ENCODE data around the gene KRTAP5-2.
"Not testable (repeated sequence)": the region's sequence is repeated elsewhere in the genome, so short reads cannot be mapped to it uniquely, and the experiment has no call there.

The KRTAP5-2 gene

GRCh38 chr11:1618231-1618630 is 20.1 kb upstream of the KRTAP5-2 start:
- no peak for DNase-seq (ENCODE audit: low read depth, low spot score)
- no peak for TF ChIP-seq CTCF (IDR thresholded peaks at IDR 0.05; ENCODE audit: low read depth, low read length)
- no peak overlapping the region for H3K4me3 ChIP-seq (ENCODE audit: low read depth, low read length)
- in situ Hi-C loops (cut with HindIII; ENCODE audit: low sequenced_read_pairs) = no loop called here

GRCh38 chr11:1608363-1608762 is 10.3 kb upstream of the KRTAP5-2 start, which contains the start of gene KRTAP5-3:
TSS of gene KRTAP5-3 (minus strand) at chr11:1608463. CDS start at chr11:1608385, 78 bp downstream.
- no peak for DNase-seq (ENCODE audit: low read depth, low spot score)
- no peak for TF ChIP-seq CTCF (IDR thresholded peaks at IDR 0.05; ENCODE audit: low read depth, low read length)
- in situ Hi-C loops (cut with HindIII; ENCODE audit: low sequenced_read_pairs) = no loop called here
- H3K4me3 ChIP-seq (ENCODE audit: low read depth, low read length) = no peak within 1 kb of the TSS

- in situ Hi-C loops (cut with HindIII; ENCODE audit: low sequenced_read_pairs) = not testable (repeated sequence)
Measured at GRCh38 chr11:1607901-1608300, 9.8 kb upstream of the KRTAP5-2 start.

GRCh38 chr11:1607156-1607845 is 9.2 kb upstream of the KRTAP5-2 start:
- in situ Hi-C loops (cut with HindIII; ENCODE audit: low sequenced_read_pairs); DNase-seq (ENCODE audit: low read depth, low spot score); H3K4me3 ChIP-seq (ENCODE audit: low read depth, low read length): not testable (repeated sequence)

More at GRCh38 chr11:1607901-1608300, 9.8 kb upstream of the KRTAP5-2 start:
- not testable (repeated sequence) for DNase-seq (ENCODE audit: low read depth, low spot score); H3K4me3 ChIP-seq (ENCODE audit: low read depth, low read length)

- DNase-seq (ENCODE audit: low read depth, low spot score); in situ Hi-C loops (cut with HindIII; ENCODE audit: low sequenced_read_pairs); H3K4me3 ChIP-seq (ENCODE audit: low read depth, low read length): not testable (repeated sequence)
Measured at GRCh38 chr11:1605923-1606322, 7.8 kb upstream of the KRTAP5-2 start.

GRCh38 chr11:1604711-1605110 is 6.6 kb upstream of the KRTAP5-2 start:
- in situ Hi-C loops (cut with HindIII; ENCODE audit: low sequenced_read_pairs) = no loop called here
- no peak for DNase-seq (ENCODE audit: low read depth, low spot score)
- TF ChIP-seq CTCF (IDR thresholded peaks at IDR 0.05; ENCODE audit: low read depth, low read length) = no peak
- H3K4me3 ChIP-seq (ENCODE audit: low read depth, low read length) = no peak overlapping the region

- no peak for DNase-seq (ENCODE audit: low read depth, low spot score)
- TF ChIP-seq CTCF (IDR thresholded peaks at IDR 0.05; ENCODE audit: low read depth, low read length) = no peak
- in situ Hi-C loops (cut with HindIII; ENCODE audit: low sequenced_read_pairs) = no loop called here
- no peak overlapping the region for H3K4me3 ChIP-seq (ENCODE audit: low read depth, low read length)
Measured at GRCh38 chr11:1604181-1604580, 6.1 kb upstream of the KRTAP5-2 start.

GRCh38 chr11:1603629-1604028 is 5.5 kb upstream of the KRTAP5-2 start:
- H3K4me3 ChIP-seq (ENCODE audit: low read depth, low read length) = no peak overlapping the region
- in situ Hi-C loops (cut with HindIII; ENCODE audit: low sequenced_read_pairs) = no loop called here
- no peak for DNase-seq (ENCODE audit: low read depth, low spot score)
- TF ChIP-seq CTCF (IDR thresholded peaks at IDR 0.05; ENCODE audit: low read depth, low read length) = no peak

GRCh38 chr11:1601663-1602062 is 3.6 kb upstream of the KRTAP5-2 start:
- H3K4me3 ChIP-seq (ENCODE audit: low read depth, low read length); in situ Hi-C loops (cut with HindIII; ENCODE audit: low sequenced_read_pairs); DNase-seq (ENCODE audit: low read depth, low spot score): not testable (repeated sequence)

All from astrocyte of the spinal cord (primary cell).